T-helper 9 cell (primary cell): ENCODE measurements around the gene CAMK2N1.

ENCODE experiments used
- DNase-seq: peaks from one replicate; pipeline ENCODE4 v3.0.0-alpha.2; 2020

Gene CAMK2N1

GRCh38 chr1:20496241-20496661, 10.2 kb upstream of the CAMK2N1 start:
- DNase-seq = no peak

- no peak for DNase-seq
Observed at GRCh38 chr1:20495661-20496060, 9.7 kb upstream of the CAMK2N1 start.

GRCh38 chr1:20494609-20495311, 8.8 kb upstream of the CAMK2N1 start:
- DNase-seq = no peak

- DNase-seq = peak; percentile 83
Observed at GRCh38 chr1:20493839-20494608, 8.0 kb upstream of the CAMK2N1 start.

GRCh38 chr1:20493309-20493708, 7.3 kb upstream of the CAMK2N1 start:
- DNase-seq = no peak

GRCh38 chr1:20492751-20493150, 6.7 kb upstream of the CAMK2N1 start:
- no peak for DNase-seq

GRCh38 chr1:20491866-20492265, 5.9 kb upstream of the CAMK2N1 start:
- DNase-seq = no peak

- no peak for DNase-seq
Observed at GRCh38 chr1:20491178-20491577, 5.2 kb upstream of the CAMK2N1 start.

- DNase-seq = no peak
Observed at GRCh38 chr1:20487236-20487590, 1.2 kb upstream of the CAMK2N1 start.

- DNase-seq = no peak
Observed at GRCh38 chr1:20486457-20487235, 636 bp upstream of the CAMK2N1 start.

GRCh38 chr1:20484519-20485462, 1.2 kb downstream of the CAMK2N1 start:
- no peak for DNase-seq

GRCh38 chr1:20483833-20484518, 2.0 kb downstream of the CAMK2N1 start:
- no peak for DNase-seq

GRCh38 chr1:20483098-20483832, 2.7 kb downstream of the CAMK2N1 start:
- DNase-seq = no peak

- DNase-seq = no peak
Observed at GRCh38 chr1:20481643-20482498, 4.1 kb downstream of the CAMK2N1 start.

GRCh38 chr1:20480951-20481617, 4.9 kb downstream of the CAMK2N1 start:
- DNase-seq = no peak

- no peak for DNase-seq
Observed at GRCh38 chr1:20480243-20480944, 5.6 kb downstream of the CAMK2N1 start.

GRCh38 chr1:20479840-20480239, 6.2 kb downstream of the CAMK2N1 start:
- no peak for DNase-seq

- no peak for DNase-seq
Observed at GRCh38 chr1:20478057-20478635, 7.9 kb downstream of the CAMK2N1 start.
